Body of pancreas (tissue), 4 donors: ENCODE measurements around the gene CHRNA1. TPM values are rescaled to one million over a fixed set of nuclear protein-coding genes. Genes with fewer than 3 reads are reported as not detected.

Source experiments
- ATAC-seq: fragments of 150-250 bp; one replicate; pipeline ENCODE4 v1.9.1; 2016
- DNase-seq, 4 donors: peaks; one replicate each; pipeline ENCODE4 v3.0.0-alpha.2; 2019
- H3K27ac ChIP-seq, 4 donors: fragments of 200-600 bp; sonication (generic); 1 replicate in 3 of 4; 2 replicates in 1 of 4; pipeline versions ENCODE4 v1.5.1 to v1.6.1; 2016 to 2019; ENCODE audit warnings: mild to moderate bottlenecking in 1 of 4, mixed read lengths in 1 of 4, moderate library complexity in 1 of 4
- H3K27me3 ChIP-seq, 2 donors: fragments of 200-600 bp; sonication (generic); one replicate each; pipeline ENCODE4 v1.6.0; 2016; ENCODE audit warnings: mild to moderate bottlenecking in 1 of 2
- H3K36me3 ChIP-seq, 2 donors: fragments of 200-600 bp; sonication (generic); replicated peaks in 1 of 2; 2 replicates each; pipeline ENCODE4 v1.5.1; 2016; ENCODE audit warnings: low read depth in 2 of 2; ENCODE audit not compliant: insufficient read depth in 1 of 2
- H3K4me1 ChIP-seq: fragments of 200-600 bp; sonication (generic); one replicate; pipeline ENCODE4 v1.6.0; 2016
- H3K4me3 ChIP-seq, 2 donors: fragments of 200-600 bp; sonication (generic); 1 replicate in 1 of 2; 2 replicates in 1 of 2; pipeline ENCODE4 v1.5.1; 2016 to 2019
- H3K9me3 ChIP-seq, 3 donors: fragments of 200-600 bp; sonication (generic); 1 replicate in 2 of 3; 2 replicates in 1 of 3; pipeline ENCODE4 v1.5.1; 2016
- POLR2A ChIP-seq, 3 donors: fragments of 450-650 bp; IDR thresholded peaks; one replicate each; pipeline ENCODE4 v1.6.1; 2016; ENCODE audit warnings: antibody characterized with exemption in 3 of 3, mild to moderate bottlenecking in 2 of 3
- WGBS, 2 donors: methylation state at CpG; one replicate each; pipeline ENCODE4 v1.1.5; 2017; 5-methylcytosine and 5-hydroxymethylcytosine counted together
- intact Hi-C: fragments of 100-400 bp; cut with DNase I; formaldehyde crosslinking; loops from one replicate; pipeline ENCODE4 v1.15.1; 2023
- total RNA-seq, 2 donors: library from RNA; depleted of rRNA; stranded (reverse); fragments of >200 nt; gene quantifications; one replicate each; pipeline ENCODE4 v1.1.0, GENCODE V29; 2016
- TF ChIP-seq, protein P1 (sequence below), 7 experiments: fragments of 450-650 bp in 4 of 7; fragments of 200-600 bp in 3 of 7; sonication (generic) in 3 of 7; IDR thresholded peaks; one replicate each; pipeline ENCODE4 v1.5.1; 2016 to 2019; ENCODE audit warnings: antibody characterized with exemption in 7 of 7

The CHRNA1 gene
- total RNA-seq, 2 donors from 2014 or later: not detected

DNA sequence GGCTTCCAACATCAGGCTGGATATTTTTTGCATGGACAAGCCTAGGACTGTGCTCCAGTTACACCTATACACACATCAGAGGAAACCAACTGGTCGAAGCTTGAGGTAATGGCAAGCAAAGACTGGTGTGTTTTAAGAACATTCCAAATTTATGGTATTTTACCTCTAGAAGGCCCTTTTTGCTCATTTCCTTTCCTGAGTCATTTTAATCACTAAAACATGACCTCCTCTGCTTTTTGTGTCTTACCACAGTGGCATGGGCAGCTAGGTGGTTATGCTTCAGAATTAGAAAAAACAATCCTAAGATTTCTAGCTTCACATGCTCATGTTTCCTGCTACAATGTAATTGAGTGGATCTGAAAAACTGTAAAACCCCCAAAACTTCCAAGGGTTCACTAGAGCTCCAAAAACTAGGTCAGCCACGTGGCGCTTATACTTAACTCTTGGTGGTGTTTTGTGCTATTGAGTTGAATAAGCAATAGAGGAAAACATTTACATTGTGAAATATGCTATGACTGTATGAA, 30.6 kb upstream of the CHRNA1 start:
- 81 to 82% methylated on average over 3 of the region's 3 CpGs for WGBS, 2 donors
- no peak for DNase-seq
- intact Hi-C loops: no loop called here

DNA sequence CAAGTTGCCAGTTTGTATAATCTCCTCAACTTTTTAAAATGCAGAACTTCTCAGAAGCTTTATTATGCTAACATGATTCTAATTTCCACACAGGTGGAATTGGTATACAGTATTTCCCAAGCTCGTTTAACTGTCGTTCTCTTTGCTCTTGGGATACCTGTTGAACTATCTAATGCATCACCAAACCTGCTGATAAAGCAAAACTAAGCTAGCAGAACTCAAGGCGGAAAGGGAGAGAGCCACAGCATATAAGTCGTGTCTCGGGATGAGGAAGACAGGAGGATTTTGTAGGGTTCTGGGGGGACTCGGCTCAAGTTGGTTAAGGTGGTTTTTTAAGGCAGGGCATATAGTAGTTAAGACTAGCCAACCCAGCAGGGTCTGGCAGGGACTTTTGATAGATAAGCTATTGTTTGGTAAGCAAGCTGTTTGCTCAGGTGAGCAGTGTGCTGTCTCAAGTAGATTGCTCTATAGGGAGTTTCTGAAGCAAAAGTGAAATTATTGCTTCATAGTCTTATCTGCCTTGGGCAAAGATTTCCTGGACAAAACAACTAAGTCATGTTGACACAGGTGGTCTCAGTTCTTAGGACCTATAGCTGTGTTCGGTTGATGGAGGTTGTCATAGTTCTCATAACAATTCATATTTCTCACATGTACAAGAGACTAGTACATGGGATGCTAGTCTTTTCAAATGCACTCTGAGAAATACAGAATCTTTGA, 28.2 kb upstream of the CHRNA1 start:
- H3K36me3 ChIP-seq: no peaks in the 10 kb centered on the region
- no peak for DNase-seq
- 45 to 53% methylated on average over 7 of the region's 7 CpGs for WGBS, 2 donors
- intact Hi-C loops: no loop called here
- H3K4me3 ChIP-seq: no peak overlapping the region
- no peak overlapping the region for H3K27ac ChIP-seq
- TF ChIP-seq, protein P1, sequence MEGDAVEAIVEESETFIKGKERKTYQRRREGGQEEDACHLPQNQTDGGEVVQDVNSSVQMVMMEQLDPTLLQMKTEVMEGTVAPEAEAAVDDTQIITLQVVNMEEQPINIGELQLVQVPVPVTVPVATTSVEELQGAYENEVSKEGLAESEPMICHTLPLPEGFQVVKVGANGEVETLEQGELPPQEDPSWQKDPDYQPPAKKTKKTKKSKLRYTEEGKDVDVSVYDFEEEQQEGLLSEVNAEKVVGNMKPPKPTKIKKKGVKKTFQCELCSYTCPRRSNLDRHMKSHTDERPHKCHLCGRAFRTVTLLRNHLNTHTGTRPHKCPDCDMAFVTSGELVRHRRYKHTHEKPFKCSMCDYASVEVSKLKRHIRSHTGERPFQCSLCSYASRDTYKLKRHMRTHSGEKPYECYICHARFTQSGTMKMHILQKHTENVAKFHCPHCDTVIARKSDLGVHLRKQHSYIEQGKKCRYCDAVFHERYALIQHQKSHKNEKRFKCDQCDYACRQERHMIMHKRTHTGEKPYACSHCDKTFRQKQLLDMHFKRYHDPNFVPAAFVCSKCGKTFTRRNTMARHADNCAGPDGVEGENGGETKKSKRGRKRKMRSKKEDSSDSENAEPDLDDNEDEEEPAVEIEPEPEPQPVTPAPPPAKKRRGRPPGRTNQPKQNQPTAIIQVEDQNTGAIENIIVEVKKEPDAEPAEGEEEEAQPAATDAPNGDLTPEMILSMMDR (IDR thresholded peaks at IDR 0.05): no peak
- TF ChIP-seq POLR2A (IDR thresholded peaks at IDR 0.05): no peak
- no peaks in the 10 kb centered on the region for H3K9me3 ChIP-seq
- no peak for ATAC-seq
- H3K27me3 ChIP-seq: no peaks in the 10 kb centered on the region
- peaks cover 7% of the 10 kb centered on the region for H3K4me1 ChIP-seq

More for the DNA sequence above, 30.6 kb upstream of the CHRNA1 start:
- no peak for TF ChIP-seq POLR2A (IDR thresholded peaks at IDR 0.05)
- TF ChIP-seq, protein P1 (IDR thresholded peaks at IDR 0.05): no peak
- no peaks in the 10 kb centered on the region for H3K36me3 ChIP-seq
- H3K9me3 ChIP-seq: no peaks in the 10 kb centered on the region
- no peak overlapping the region for H3K4me3 ChIP-seq
- no peak for ATAC-seq
- no peak overlapping the region for H3K27ac ChIP-seq
- peaks cover 7% of the 10 kb centered on the region for H3K4me1 ChIP-seq
- no peaks in the 10 kb centered on the region for H3K27me3 ChIP-seq

DNA sequence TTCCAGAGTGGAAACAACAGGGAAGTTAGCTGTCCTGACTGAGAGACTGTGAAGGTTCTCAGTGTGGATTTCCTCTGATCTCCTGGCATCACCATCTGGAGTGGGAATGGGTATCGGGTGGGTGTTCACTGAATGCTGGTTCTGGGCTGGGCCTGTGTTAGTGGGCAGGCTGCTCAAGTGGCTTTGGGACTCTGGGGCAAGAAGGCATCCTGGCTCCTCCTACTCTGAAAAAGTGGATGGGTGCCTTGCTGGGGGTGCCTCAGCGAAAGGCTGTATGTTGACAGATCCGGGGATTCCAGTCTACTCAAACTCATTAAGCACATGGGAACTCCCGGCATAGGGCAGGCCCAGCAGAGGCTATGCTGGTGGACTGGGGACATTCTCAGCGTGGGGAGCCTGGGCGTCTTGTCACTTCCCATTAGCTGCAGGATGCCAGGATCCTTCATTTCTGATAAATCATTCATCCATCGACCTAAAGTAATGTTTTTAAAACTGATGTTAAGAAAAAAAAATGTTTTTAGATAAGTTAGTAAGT, 27.5 kb upstream of the CHRNA1 start:
- Histone ChIP-seq H3K27ac (no peak overlapping the region), H3K36me3 (no peaks in the 10 kb centered on the region), H3K27me3 (no peaks in the 10 kb centered on the region), H3K4me1 (peaks cover 7% of the 10 kb centered on the region), H3K9me3 (no peaks in the 10 kb centered on the region), H3K4me3 (no peak overlapping the region)
- intact Hi-C loops: no loop called here
- no peak for ATAC-seq
- 70 to 79% methylated on average over 7 of the region's 7 CpGs for WGBS, 2 donors
- TF ChIP-seq POLR2A (IDR thresholded peaks at IDR 0.05): no peak
- TF ChIP-seq, protein P1 (IDR thresholded peaks at IDR 0.05): no peak
- DNase-seq: no peak

DNA sequence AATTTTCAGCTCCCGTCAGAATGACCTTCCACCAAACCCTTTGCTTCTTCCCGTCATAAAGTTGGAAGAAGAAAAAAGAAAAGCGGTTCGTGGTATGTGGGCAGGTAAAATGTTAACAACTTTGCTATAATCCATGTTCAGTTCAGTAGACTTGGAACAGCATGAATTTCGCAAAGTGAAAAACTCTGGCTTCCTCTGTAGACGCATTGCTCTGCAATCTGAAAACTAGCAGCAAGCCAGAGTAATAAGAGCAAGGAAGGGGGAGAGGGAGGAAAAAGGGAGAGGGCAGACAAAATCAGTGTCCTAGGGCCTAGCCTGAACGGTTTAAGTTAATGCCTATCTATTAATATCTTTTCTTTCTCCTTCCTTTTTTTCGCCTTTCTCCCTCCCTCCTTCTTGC, 26.7 kb upstream of the CHRNA1 start:
- H3K4me3 ChIP-seq: no peak overlapping the region
- TF ChIP-seq, protein P1 (IDR thresholded peaks at IDR 0.05): no peak
- DNase-seq: no peak
- H3K4me1 ChIP-seq: peaks cover 7% of the 10 kb centered on the region
- no peaks in the 10 kb centered on the region for H3K36me3 ChIP-seq
- no peaks in the 10 kb centered on the region for H3K9me3 ChIP-seq
- 80 to 89% methylated on average over 8 of the region's 8 CpGs for WGBS, 2 donors
- intact Hi-C loops: no loop called here
- no peak for ATAC-seq
- H3K27ac ChIP-seq: no peak overlapping the region
- H3K27me3 ChIP-seq: no peaks in the 10 kb centered on the region
